Measurements from ENCODE around the gene STAP2.

STAP2 gene, protein sequence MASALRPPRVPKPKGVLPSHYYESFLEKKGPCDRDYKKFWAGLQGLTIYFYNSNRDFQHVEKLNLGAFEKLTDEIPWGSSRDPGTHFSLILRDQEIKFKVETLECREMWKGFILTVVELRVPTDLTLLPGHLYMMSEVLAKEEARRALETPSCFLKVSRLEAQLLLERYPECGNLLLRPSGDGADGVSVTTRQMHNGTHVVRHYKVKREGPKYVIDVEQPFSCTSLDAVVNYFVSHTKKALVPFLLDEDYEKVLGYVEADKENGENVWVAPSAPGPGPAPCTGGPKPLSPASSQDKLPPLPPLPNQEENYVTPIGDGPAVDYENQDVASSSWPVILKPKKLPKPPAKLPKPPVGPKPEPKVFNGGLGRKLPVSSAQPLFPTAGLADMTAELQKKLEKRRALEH

GRCh38 chr19:4338441-4339355 lies at the start of gene STAP2:
TSS of gene STAP2 (minus strand) at chr19:4338827. CDS start at chr19:4338753, 74 bp downstream.
- Histone ChIP-seq H3K36me3 (ENCODE audit: control insufficient read depth in 1 of 2, insufficient read depth in 2 of 2, low read length in 2 of 2) (peaks cover 0 to 2% of the 10 kb centered on the region in 2 donors), H3K4me3 (ENCODE audit: low read depth in 1 of 2, low read length in 2 of 2) (peak within 1 kb of the TSS; percentile 67 to 88), H3K27ac (ENCODE audit: low read depth, low read length) (peak within 1 kb of the TSS; percentile 81), H3K27me3 (ENCODE audit: control insufficient read depth in 1 of 2, insufficient read depth in 2 of 2, low read length in 2 of 2) (no peaks in the 10 kb centered on the region), H3K4me1 (ENCODE audit: control insufficient read depth in 1 of 2, insufficient read depth in 2 of 2, low read length in 2 of 2) (peaks cover 12 to 28% of the 10 kb centered on the region in 2 donors), H3K9ac (ENCODE audit: low read depth in 1 of 2, low read length in 2 of 2) (peak within 1 kb of the TSS; percentile 69 to 74), H3K9me3 (ENCODE audit: control insufficient read depth in 1 of 2, low read length in 2 of 2) (no peaks in the 10 kb centered on the region)

- Histone ChIP-seq H3K4me1 (ENCODE audit: control insufficient read depth in 1 of 2, insufficient read depth in 2 of 2, low read length in 2 of 2) (peaks cover 37 to 38% of the 10 kb centered on the region in 2 donors), H3K27ac (ENCODE audit: low read depth, low read length) (no peak overlapping the region), H3K9me3 (ENCODE audit: control insufficient read depth in 1 of 2, low read length in 2 of 2) (no peaks in the 10 kb centered on the region), H3K4me3 (ENCODE audit: low read depth in 1 of 2, low read length in 2 of 2) (no peak overlapping the region), H3K9ac (ENCODE audit: low read depth in 1 of 2, low read length in 2 of 2) (no peak overlapping the region), H3K36me3 (ENCODE audit: control insufficient read depth in 1 of 2, insufficient read depth in 2 of 2, low read length in 2 of 2) (peaks cover 5 to 35% of the 10 kb centered on the region in 2 donors), H3K27me3 (ENCODE audit: control insufficient read depth in 1 of 2, insufficient read depth in 2 of 2, low read length in 2 of 2) (no peaks in the 10 kb centered on the region)
Observed at GRCh38 chr19:4386041-4386782, 47.6 kb upstream of the STAP2 start.

GRCh38 chr19:4385291-4386040 lies 46.8 kb upstream of the STAP2 start:
- peaks cover 32 to 36% of the 10 kb centered on the region in 2 donors for H3K4me1 ChIP-seq (ENCODE audit: control insufficient read depth in 1 of 2, insufficient read depth in 2 of 2, low read length in 2 of 2)
- no peaks in the 10 kb centered on the region for H3K9me3 ChIP-seq (ENCODE audit: control insufficient read depth in 1 of 2, low read length in 2 of 2)
- no peak overlapping the region for H3K27ac ChIP-seq (ENCODE audit: low read depth, low read length)
- no peak overlapping the region for H3K9ac ChIP-seq (ENCODE audit: low read depth in 1 of 2, low read length in 2 of 2)
- no peaks in the 10 kb centered on the region for H3K27me3 ChIP-seq (ENCODE audit: control insufficient read depth in 1 of 2, insufficient read depth in 2 of 2, low read length in 2 of 2)
- peaks cover 5 to 35% of the 10 kb centered on the region in 2 donors for H3K36me3 ChIP-seq (ENCODE audit: control insufficient read depth in 1 of 2, insufficient read depth in 2 of 2, low read length in 2 of 2)
- H3K4me3 ChIP-seq (ENCODE audit: low read depth in 1 of 2, low read length in 2 of 2) = no peak overlapping the region

GRCh38 chr19:4380254-4380727 lies 41.7 kb upstream of the STAP2 start:
- Histone ChIP-seq H3K4me1 (ENCODE audit: control insufficient read depth in 1 of 2, insufficient read depth in 2 of 2, low read length in 2 of 2) (peaks cover 52 to 54% of the 10 kb centered on the region in 2 donors), H3K4me3 (ENCODE audit: low read depth in 1 of 2, low read length in 2 of 2) (no peak overlapping the region), H3K27ac (ENCODE audit: low read depth, low read length) (peak overlapping the region; percentile 6), H3K9ac (ENCODE audit: low read depth in 1 of 2, low read length in 2 of 2) (no peak overlapping the region), H3K36me3 (ENCODE audit: control insufficient read depth in 1 of 2, insufficient read depth in 2 of 2, low read length in 2 of 2) (peaks cover 0 to 22% of the 10 kb centered on the region in 2 donors), H3K9me3 (ENCODE audit: control insufficient read depth in 1 of 2, low read length in 2 of 2) (no peaks in the 10 kb centered on the region), H3K27me3 (ENCODE audit: control insufficient read depth in 1 of 2, insufficient read depth in 2 of 2, low read length in 2 of 2) (no peaks in the 10 kb centered on the region)

GRCh38 chr19:4379383-4380253 lies 41.0 kb upstream of the STAP2 start:
- no peaks in the 10 kb centered on the region for H3K27me3 ChIP-seq (ENCODE audit: control insufficient read depth in 1 of 2, insufficient read depth in 2 of 2, low read length in 2 of 2)
- H3K9ac ChIP-seq (ENCODE audit: low read depth in 1 of 2, low read length in 2 of 2) = no peak overlapping the region
- H3K36me3 ChIP-seq (ENCODE audit: control insufficient read depth in 1 of 2, insufficient read depth in 2 of 2, low read length in 2 of 2) = peaks cover 0 to 15% of the 10 kb centered on the region in 2 donors
- H3K9me3 ChIP-seq (ENCODE audit: control insufficient read depth in 1 of 2, low read length in 2 of 2) = no peaks in the 10 kb centered on the region
- no peak overlapping the region for H3K4me3 ChIP-seq (ENCODE audit: low read depth in 1 of 2, low read length in 2 of 2)
- no peak overlapping the region for H3K27ac ChIP-seq (ENCODE audit: low read depth, low read length)
- peaks cover 55 to 58% of the 10 kb centered on the region in 2 donors for H3K4me1 ChIP-seq (ENCODE audit: control insufficient read depth in 1 of 2, insufficient read depth in 2 of 2, low read length in 2 of 2)

GRCh38 chr19:4378886-4379285 lies 40.3 kb upstream of the STAP2 start:
- Histone ChIP-seq H3K9me3 (ENCODE audit: control insufficient read depth in 1 of 2, low read length in 2 of 2) (no peaks in the 10 kb centered on the region), H3K4me3 (ENCODE audit: low read depth in 1 of 2, low read length in 2 of 2) (no peak overlapping the region), H3K27ac (ENCODE audit: low read depth, low read length) (no peak overlapping the region), H3K9ac (ENCODE audit: low read depth in 1 of 2, low read length in 2 of 2) (no peak overlapping the region), H3K27me3 (ENCODE audit: control insufficient read depth in 1 of 2, insufficient read depth in 2 of 2, low read length in 2 of 2) (no peaks in the 10 kb centered on the region), H3K4me1 (ENCODE audit: control insufficient read depth in 1 of 2, insufficient read depth in 2 of 2, low read length in 2 of 2) (peaks cover 63 to 66% of the 10 kb centered on the region in 2 donors), H3K36me3 (ENCODE audit: control insufficient read depth in 1 of 2, insufficient read depth in 2 of 2, low read length in 2 of 2) (peaks cover 0 to 12% of the 10 kb centered on the region in 2 donors)

GRCh38 chr19:4376991-4377781 lies 38.6 kb upstream of the STAP2 start:
- Histone ChIP-seq H3K9me3 (ENCODE audit: control insufficient read depth in 1 of 2, low read length in 2 of 2) (no peaks in the 10 kb centered on the region), H3K4me3 (ENCODE audit: low read depth in 1 of 2, low read length in 2 of 2) (no peak overlapping the region), H3K9ac (ENCODE audit: low read depth in 1 of 2, low read length in 2 of 2) (no peak overlapping the region), H3K4me1 (ENCODE audit: control insufficient read depth in 1 of 2, insufficient read depth in 2 of 2, low read length in 2 of 2) (peaks cover 74 to 80% of the 10 kb centered on the region in 2 donors), H3K27ac (ENCODE audit: low read depth, low read length) (no peak overlapping the region), H3K27me3 (ENCODE audit: control insufficient read depth in 1 of 2, insufficient read depth in 2 of 2, low read length in 2 of 2) (no peaks in the 10 kb centered on the region), H3K36me3 (ENCODE audit: control insufficient read depth in 1 of 2, insufficient read depth in 2 of 2, low read length in 2 of 2) (peaks cover 0 to 13% of the 10 kb centered on the region in 2 donors)

- no peak overlapping the region for H3K9ac ChIP-seq (ENCODE audit: low read depth in 1 of 2, low read length in 2 of 2)
- no peaks in the 10 kb centered on the region for H3K9me3 ChIP-seq (ENCODE audit: control insufficient read depth in 1 of 2, low read length in 2 of 2)
- H3K4me1 ChIP-seq (ENCODE audit: control insufficient read depth in 1 of 2, insufficient read depth in 2 of 2, low read length in 2 of 2) = peaks cover 74 to 80% of the 10 kb centered on the region in 2 donors
- no peaks in the 10 kb centered on the region for H3K27me3 ChIP-seq (ENCODE audit: control insufficient read depth in 1 of 2, insufficient read depth in 2 of 2, low read length in 2 of 2)
- no peak overlapping the region for H3K4me3 ChIP-seq (ENCODE audit: low read depth in 1 of 2, low read length in 2 of 2)
- H3K36me3 ChIP-seq (ENCODE audit: control insufficient read depth in 1 of 2, insufficient read depth in 2 of 2, low read length in 2 of 2) = peaks cover 0 to 19% of the 10 kb centered on the region in 2 donors
- no peak overlapping the region for H3K27ac ChIP-seq (ENCODE audit: low read depth, low read length)
Observed at GRCh38 chr19:4376671-4376990, 38.0 kb upstream of the STAP2 start.

Measured in duodenal mucosa (tissue), 2 donors.